Measurements from ENCODE around the gene DDC.

Gene DDC

DNA sequence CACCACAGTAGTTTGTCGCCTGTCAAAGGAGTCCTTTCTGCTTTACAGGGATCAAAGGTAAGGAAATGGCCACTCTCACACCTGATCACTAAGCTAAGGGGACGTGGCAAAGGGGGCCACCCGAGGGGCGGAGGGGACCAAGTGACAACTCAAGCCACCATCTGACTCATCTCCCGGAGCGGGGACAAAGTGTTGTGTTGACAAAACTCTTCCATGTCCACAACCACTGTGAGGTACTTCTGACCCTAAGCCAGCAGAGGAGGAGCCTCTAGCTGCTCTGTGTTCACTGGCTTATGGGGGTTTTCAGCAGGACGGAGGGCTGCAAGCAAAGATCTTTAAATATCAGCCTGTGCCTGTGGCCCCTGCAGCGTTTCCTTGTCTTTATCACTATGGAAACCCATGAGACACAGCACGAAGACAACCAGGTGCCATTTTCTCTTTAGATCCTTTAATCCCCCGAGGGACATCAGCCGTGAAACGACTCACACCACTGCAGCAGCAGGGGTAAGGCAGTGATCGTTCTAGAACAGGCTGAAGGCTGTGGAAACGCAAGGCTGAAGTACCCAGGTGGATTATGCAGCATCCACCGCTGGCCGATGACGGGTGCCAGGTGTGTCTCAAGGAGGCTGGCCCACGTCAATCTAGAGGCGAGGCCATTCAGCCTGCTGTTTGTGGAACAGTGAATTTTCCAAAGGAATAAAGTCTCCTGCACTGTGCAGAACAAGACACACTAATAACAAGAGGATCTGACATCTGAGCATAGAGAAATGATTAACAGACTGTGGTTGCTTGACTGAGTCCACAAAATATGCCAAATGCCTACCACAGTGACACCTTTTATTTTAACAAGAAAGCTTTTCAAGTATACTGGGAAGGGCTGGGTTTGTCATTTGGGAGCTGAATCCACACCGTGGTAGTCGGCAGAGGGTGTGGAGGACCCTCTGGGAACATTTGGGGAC is 26.6 kb upstream of the DDC start:
- no peak overlapping the region for H3K27ac Mint-ChIP-seq
- TF ChIP-seq, protein P1, sequence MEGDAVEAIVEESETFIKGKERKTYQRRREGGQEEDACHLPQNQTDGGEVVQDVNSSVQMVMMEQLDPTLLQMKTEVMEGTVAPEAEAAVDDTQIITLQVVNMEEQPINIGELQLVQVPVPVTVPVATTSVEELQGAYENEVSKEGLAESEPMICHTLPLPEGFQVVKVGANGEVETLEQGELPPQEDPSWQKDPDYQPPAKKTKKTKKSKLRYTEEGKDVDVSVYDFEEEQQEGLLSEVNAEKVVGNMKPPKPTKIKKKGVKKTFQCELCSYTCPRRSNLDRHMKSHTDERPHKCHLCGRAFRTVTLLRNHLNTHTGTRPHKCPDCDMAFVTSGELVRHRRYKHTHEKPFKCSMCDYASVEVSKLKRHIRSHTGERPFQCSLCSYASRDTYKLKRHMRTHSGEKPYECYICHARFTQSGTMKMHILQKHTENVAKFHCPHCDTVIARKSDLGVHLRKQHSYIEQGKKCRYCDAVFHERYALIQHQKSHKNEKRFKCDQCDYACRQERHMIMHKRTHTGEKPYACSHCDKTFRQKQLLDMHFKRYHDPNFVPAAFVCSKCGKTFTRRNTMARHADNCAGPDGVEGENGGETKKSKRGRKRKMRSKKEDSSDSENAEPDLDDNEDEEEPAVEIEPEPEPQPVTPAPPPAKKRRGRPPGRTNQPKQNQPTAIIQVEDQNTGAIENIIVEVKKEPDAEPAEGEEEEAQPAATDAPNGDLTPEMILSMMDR (IDR thresholded peaks at IDR 0.05): no peak
- DNase-seq: no peak
- H3K4me1 Mint-ChIP-seq: peaks cover 13% of the 10 kb centered on the region
- no peaks in the 10 kb centered on the region for H3K27me3 Mint-ChIP-seq (ENCODE audit: low read depth, poor library complexity)
- H3K36me3 Mint-ChIP-seq (ENCODE audit: low read depth): peaks cover 77% of the 10 kb centered on the region
- peaks cover 19% of the 10 kb centered on the region for H3K9me3 Mint-ChIP-seq
- no peak overlapping the region for H3K4me3 Mint-ChIP-seq

DNA sequence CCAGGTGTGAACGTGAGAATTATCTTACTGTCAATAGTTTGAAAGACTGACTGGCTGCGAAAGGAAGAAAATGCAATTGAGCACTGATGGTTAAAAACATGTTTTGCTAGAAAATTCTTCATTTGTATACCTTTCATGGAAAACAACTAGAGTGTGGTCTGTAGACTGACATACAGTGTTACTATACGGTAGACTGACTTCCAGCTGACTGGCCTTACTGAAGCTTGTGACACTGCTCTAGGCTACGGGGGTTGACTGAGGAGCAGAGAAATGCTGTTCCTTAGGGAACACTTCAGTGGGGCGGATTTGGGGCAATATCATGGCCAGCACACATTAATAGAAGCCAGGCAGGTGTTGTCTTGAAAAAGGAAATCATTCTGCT is 25.9 kb upstream of the DDC start:
- no peak overlapping the region for H3K4me3 Mint-ChIP-seq

DNA sequence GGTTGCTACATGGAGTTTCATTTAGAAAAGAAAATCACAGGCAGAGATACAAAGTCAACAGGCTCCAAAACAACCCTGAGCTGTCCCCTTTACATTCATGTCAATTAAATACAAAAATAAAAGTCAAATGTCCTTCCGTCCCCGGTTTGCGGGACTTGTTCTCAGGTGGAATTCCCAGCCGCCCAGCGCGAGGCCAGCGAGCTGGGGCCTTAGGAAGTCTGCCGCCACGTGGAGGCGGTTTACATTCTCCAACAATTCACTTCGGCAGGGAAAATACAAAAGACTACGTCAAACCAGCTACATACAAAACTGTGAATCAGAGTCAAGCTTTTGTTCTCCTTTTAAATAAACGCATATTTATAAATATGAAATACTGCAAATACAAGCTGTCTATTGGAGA is 25.3 kb upstream of the DDC start:
- peaks cover 23% of the 10 kb centered on the region for H3K9me3 Mint-ChIP-seq
- H3K4me1 Mint-ChIP-seq: peaks cover 13% of the 10 kb centered on the region
- H3K4me3 Mint-ChIP-seq: no peak overlapping the region
- TF ChIP-seq, protein P1 (IDR thresholded peaks at IDR 0.05): no peak
- H3K27me3 Mint-ChIP-seq (ENCODE audit: low read depth, poor library complexity): no peaks in the 10 kb centered on the region
- peak overlapping the region; percentile 44 for H3K27ac Mint-ChIP-seq
- no peak for DNase-seq
- peaks cover 65% of the 10 kb centered on the region for H3K36me3 Mint-ChIP-seq (ENCODE audit: low read depth)

More for the DNA sequence above, 25.9 kb upstream of the DDC start:
- H3K27ac Mint-ChIP-seq: no peak overlapping the region
- peaks cover 22% of the 10 kb centered on the region for H3K9me3 Mint-ChIP-seq
- TF ChIP-seq, protein P1 (IDR thresholded peaks at IDR 0.05): no peak
- peaks cover 71% of the 10 kb centered on the region for H3K36me3 Mint-ChIP-seq (ENCODE audit: low read depth)
- no peak for DNase-seq
- H3K4me1 Mint-ChIP-seq: peaks cover 13% of the 10 kb centered on the region
- no peaks in the 10 kb centered on the region for H3K27me3 Mint-ChIP-seq (ENCODE audit: low read depth, poor library complexity)

DNA sequence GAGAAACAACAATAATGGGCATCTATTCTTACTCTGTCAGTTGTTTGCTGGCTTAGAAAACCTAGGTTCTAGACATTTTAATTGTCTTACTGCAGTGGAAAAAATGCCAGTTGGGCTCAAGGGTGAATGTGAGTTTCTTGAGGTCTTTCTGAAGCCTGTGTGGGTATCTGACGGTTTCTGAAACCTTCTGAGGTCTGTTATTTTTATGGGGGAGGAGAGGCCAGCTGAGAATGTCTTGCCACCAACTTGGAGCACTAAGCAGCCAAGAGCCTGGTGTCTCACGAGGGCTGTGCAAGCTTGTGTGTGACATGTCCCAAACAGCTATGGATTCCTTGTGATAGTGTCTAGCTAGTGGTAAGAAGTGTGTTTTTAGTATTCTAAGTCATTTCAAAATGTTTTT is 24.2 kb upstream of the DDC start:
- Mint-ChIP-seq H3K9me3 (peaks cover 33% of the 10 kb centered on the region), H3K27me3 (ENCODE audit: low read depth, poor library complexity) (no peaks in the 10 kb centered on the region), H3K4me3 (no peak overlapping the region), H3K36me3 (ENCODE audit: low read depth) (peaks cover 53% of the 10 kb centered on the region), H3K4me1 (peaks cover 13% of the 10 kb centered on the region), H3K27ac (no peak overlapping the region)
- no peak for DNase-seq
- TF ChIP-seq, protein P1 (IDR thresholded peaks at IDR 0.05): no peak

DNA sequence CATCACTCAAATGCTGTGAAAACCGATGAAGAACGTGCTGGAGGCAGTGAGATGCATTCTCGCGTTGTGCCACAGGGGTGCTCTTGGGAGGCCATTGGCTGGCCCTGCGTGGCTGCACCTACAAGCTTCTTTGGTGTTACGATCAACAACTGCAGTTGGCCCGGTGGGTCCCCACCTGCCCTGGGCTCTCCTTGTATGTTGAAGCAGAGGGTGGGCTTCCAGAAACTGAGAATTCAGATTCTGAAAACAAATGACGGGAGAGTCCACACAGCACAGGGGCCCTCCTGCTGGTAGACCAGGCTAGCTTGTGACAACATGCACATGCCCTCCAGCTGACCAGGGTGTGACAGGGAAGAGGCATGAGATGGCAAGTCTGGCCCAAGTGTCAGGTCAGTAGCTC is 23.7 kb upstream of the DDC start:
- Mint-ChIP-seq H3K9me3 (peaks cover 36% of the 10 kb centered on the region), H3K36me3 (ENCODE audit: low read depth) (peaks cover 51% of the 10 kb centered on the region), H3K4me3 (no peak overlapping the region), H3K27me3 (ENCODE audit: low read depth, poor library complexity) (peaks cover 2% of the 10 kb centered on the region), H3K4me1 (peaks cover 13% of the 10 kb centered on the region), H3K27ac (no peak overlapping the region)
- no peak for DNase-seq
- TF ChIP-seq, protein P1 (IDR thresholded peaks at IDR 0.05): no peak

DNA sequence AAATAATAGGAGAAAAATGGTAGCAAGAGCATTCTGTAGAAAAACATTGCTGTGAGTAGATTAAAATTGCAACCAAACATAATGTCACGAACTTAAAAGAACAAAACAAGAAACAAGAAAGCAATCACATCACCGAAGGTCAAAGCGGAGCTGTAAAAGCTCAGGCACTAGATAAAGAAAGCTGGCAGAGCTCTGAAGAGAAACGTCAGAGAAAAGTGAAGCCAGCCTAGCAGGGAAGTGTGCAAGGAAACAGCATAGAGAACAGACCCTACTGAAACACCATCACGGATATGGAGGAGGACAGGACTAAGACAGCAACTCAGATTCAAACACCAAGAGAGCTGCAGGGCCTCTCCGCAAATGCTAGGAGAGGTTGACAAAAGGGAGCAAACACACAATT is 22.5 kb upstream of the DDC start:
- H3K4me3 Mint-ChIP-seq: no peak overlapping the region

More for the DNA sequence above, 22.5 kb upstream of the DDC start:
- H3K27me3 Mint-ChIP-seq (ENCODE audit: low read depth, poor library complexity): peaks cover 5% of the 10 kb centered on the region
- peaks cover 13% of the 10 kb centered on the region for H3K4me1 Mint-ChIP-seq
- TF ChIP-seq, protein P1 (IDR thresholded peaks at IDR 0.05): no peak
- H3K27ac Mint-ChIP-seq: no peak overlapping the region
- H3K9me3 Mint-ChIP-seq: peaks cover 48% of the 10 kb centered on the region
- no peak for DNase-seq
- peaks cover 39% of the 10 kb centered on the region for H3K36me3 Mint-ChIP-seq (ENCODE audit: low read depth)

All from nephron progenitor cell (in vitro differentiated cells).